ENCODE results near the gene IBTK.
"Not testable (repeated sequence)": the region's sequence is repeated elsewhere in the genome, so short reads cannot be mapped to it uniquely, and the experiment has no call there.

The IBTK gene

GRCh38 chr6:82247505-82248272 lies at the start of gene IBTK:
Gene IBTK, minus strand, starts transcription at chr6:82247744. Its CDS starts 7,258 bp downstream, at chr6:82240486.
- DNase-seq (ENCODE audit: low read depth): peak; percentile 76
- TF ChIP-seq CTCF (IDR thresholded peaks at IDR 0.05; ENCODE audit: low read depth, low read length, missing control alignments): no peak

GRCh38 chr6:82283771-82284410 lies 36.3 kb upstream of the IBTK start:
- TF ChIP-seq CTCF (IDR thresholded peaks at IDR 0.05; ENCODE audit: low read depth, low read length, missing control alignments): no peak
- DNase-seq (ENCODE audit: low read depth): no peak
- H3K4me3 ChIP-seq (ENCODE audit: low read depth, low read length): no peak overlapping the region

More at GRCh38 chr6:82247505-82248272, at the start of gene IBTK:
- H3K4me3 ChIP-seq (ENCODE audit: low read depth, low read length): peak within 1 kb of the TSS; percentile 96

- not testable (repeated sequence) for DNase-seq (ENCODE audit: low read depth); H3K4me3 ChIP-seq (ENCODE audit: low read depth, low read length)
Observed at GRCh38 chr6:82281550-82281949, 34.0 kb upstream of the IBTK start.

GRCh38 chr6:82277686-82278085 lies 30.1 kb upstream of the IBTK start:
- no peak for TF ChIP-seq CTCF (IDR thresholded peaks at IDR 0.05; ENCODE audit: low read depth, low read length, missing control alignments)
- no peak for DNase-seq (ENCODE audit: low read depth)
- H3K4me3 ChIP-seq (ENCODE audit: low read depth, low read length): no peak overlapping the region

GRCh38 chr6:82275686-82276085 lies 28.1 kb upstream of the IBTK start:
- no peak for DNase-seq (ENCODE audit: low read depth)
- H3K4me3 ChIP-seq (ENCODE audit: low read depth, low read length): no peak overlapping the region
- TF ChIP-seq CTCF (IDR thresholded peaks at IDR 0.05; ENCODE audit: low read depth, low read length, missing control alignments): no peak

- no peak overlapping the region for H3K4me3 ChIP-seq (ENCODE audit: low read depth, low read length)
- DNase-seq (ENCODE audit: low read depth): no peak
Observed at GRCh38 chr6:82273295-82273694, 25.8 kb upstream of the IBTK start.

More at GRCh38 chr6:82273295-82273694, 25.8 kb upstream of the IBTK start:
- TF ChIP-seq CTCF (IDR thresholded peaks at IDR 0.05; ENCODE audit: low read depth, low read length, missing control alignments): no peak
